ENCODE data around the gene OR6N2.

DNA sequence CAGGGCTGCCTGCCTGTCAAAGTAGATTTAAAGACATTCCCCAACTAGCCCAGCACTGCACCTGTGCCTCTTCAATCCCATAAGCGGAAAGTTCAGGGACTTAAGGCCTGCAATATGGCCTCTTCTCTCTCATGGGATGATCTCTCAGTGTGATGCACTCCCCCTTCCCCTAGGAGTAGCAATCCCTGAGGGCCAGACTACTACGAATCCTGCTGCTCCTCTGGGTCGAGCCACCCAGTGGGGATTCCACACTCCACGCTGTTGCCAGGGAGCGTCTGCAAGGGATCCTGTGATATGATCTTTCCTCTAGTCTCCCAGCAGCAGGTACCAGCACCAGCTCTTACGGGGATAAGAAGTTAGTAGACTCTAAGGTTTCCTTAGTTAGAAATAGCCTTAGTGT lies 13.2 kb upstream of the OR6N2 start:
- TF ChIP-seq, protein P1, sequence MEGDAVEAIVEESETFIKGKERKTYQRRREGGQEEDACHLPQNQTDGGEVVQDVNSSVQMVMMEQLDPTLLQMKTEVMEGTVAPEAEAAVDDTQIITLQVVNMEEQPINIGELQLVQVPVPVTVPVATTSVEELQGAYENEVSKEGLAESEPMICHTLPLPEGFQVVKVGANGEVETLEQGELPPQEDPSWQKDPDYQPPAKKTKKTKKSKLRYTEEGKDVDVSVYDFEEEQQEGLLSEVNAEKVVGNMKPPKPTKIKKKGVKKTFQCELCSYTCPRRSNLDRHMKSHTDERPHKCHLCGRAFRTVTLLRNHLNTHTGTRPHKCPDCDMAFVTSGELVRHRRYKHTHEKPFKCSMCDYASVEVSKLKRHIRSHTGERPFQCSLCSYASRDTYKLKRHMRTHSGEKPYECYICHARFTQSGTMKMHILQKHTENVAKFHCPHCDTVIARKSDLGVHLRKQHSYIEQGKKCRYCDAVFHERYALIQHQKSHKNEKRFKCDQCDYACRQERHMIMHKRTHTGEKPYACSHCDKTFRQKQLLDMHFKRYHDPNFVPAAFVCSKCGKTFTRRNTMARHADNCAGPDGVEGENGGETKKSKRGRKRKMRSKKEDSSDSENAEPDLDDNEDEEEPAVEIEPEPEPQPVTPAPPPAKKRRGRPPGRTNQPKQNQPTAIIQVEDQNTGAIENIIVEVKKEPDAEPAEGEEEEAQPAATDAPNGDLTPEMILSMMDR (IDR thresholded peaks at IDR 0.05; ENCODE audit: low read length) = no peak
- TF ChIP-seq EZH2 (optimal IDR thresholded peaks at IDR 0.05; ENCODE audit: low read depth, low read length) = no peak
